ENCODE measurements around the gene UBE2L3.
"Not testable (repeated sequence)": the region's sequence is repeated elsewhere in the genome, so short reads cannot be mapped to it uniquely, and the experiment has no call there.

- TF ChIP-seq SMAD1 (IDR thresholded peaks at IDR 0.05; ENCODE audit: low read depth, partially characterized antibody); EZH2 (IDR thresholded peaks at IDR 0.05; ENCODE audit: borderline replicate concordance, control insufficient read depth, low read depth, low read length); SP1 (IDR thresholded peaks at IDR 0.05; ENCODE audit: low read depth, low read length); POLR2A (IDR thresholded peaks at IDR 0.05; ENCODE audit: low read depth, low read length); RBBP5 (conservative IDR thresholded peaks at IDR 0.05); CTCF (IDR thresholded peaks at IDR 0.05 in 2 of 3, conservative IDR thresholded peaks at IDR 0.05 in 1 of 3; ENCODE audit: control insufficient read depth in 2 of 3, extremely low read depth in 1 of 3, insufficient read depth in 1 of 3, low read depth in 3 of 3, low read length in 3 of 3); EED (IDR thresholded peaks at IDR 0.05; ENCODE audit: low read depth); E2F4 (IDR thresholded peaks at IDR 0.05; ENCODE audit: low read depth, low read length); EGR1 (IDR thresholded peaks at IDR 0.05; ENCODE audit: borderline replicate concordance in 1 of 2, low read depth in 2 of 2, low read length in 2 of 2); CREB1 (IDR thresholded peaks at IDR 0.05; ENCODE audit: low read depth); RAD21 (IDR thresholded peaks at IDR 0.05; ENCODE audit: insufficient read depth, low read depth, low read length); CHD2 (IDR thresholded peaks at IDR 0.05; ENCODE audit: borderline replicate concordance, low read depth, low read length); BMI1 (IDR thresholded peaks at IDR 0.05; ENCODE audit: borderline replicate concordance): not testable (repeated sequence)
These were observed 17.4 kb upstream of the UBE2L3 start for GRCh38 chr22:21550008-21550677.
